ENCODE measurements around the gene MTLN.
"Not testable (repeated sequence)": the region's sequence is repeated elsewhere in the genome, so short reads cannot be mapped to it uniquely, and the experiment has no call there.

DNA sequence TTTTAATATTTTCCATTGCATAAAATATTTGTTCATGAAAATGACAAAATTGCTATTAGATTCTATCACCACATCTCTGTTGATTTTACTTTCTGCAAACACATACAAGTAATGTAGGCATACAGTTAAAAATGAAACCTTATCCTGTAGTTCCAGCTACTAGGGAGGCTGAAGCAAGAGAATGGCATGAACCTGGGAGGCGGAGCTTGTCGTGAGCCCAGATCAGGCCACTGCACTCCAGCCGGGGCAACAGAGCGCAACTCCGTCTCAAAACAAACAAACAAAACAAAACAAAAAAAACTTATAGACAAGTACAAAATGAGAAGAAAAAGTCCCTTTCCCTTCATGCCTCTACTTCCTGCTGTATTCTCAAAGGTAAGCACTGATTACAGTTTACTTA, 22.2 kb upstream of the MTLN start:
- not testable (repeated sequence) for TF ChIP-seq EZH2 (IDR thresholded peaks at IDR 0.05; ENCODE audit: insufficient read depth, poor library complexity, severe bottlenecking); EZH2phosphoT487 (IDR thresholded peaks at IDR 0.05; ENCODE audit: insufficient read depth, low read depth)
